COLO668 (cell line): Measurements from ENCODE around the gene TSPAN5.

Source experiments
- DNase-seq: peaks from one replicate; lab custom pipeline; 2025; ENCODE audit not compliant: unreplicated experiment; lab: John Stamatoyannopoulos, UW

Gene TSPAN5

GRCh38 chr4:98620087-98620784 is 38.2 kb downstream of the TSPAN5 start:
- no peak for DNase-seq

- DNase-seq: no peak
These were observed 39.2 kb downstream of the TSPAN5 start for GRCh38 chr4:98619180-98619579.

DNA sequence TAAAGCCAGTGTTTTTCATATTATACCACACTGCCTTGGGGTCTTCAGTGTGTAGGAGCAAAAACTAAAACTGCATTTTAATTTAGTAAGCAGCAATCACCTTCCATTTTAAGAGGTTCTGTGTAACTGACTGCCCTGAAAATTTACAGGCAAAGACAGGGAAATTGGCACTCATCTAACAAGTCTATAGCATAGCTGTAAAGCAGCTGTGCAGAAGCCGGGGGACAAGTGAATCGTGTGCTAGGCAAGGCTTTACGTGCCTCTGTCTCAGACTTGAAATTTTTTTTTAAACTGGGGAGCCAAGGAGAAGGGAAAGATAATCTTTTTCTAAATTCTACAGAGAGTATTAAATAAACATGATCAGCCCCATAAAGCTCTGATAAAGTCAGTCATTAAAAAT is 39.7 kb downstream of the TSPAN5 start:
- no peak for DNase-seq

DNA sequence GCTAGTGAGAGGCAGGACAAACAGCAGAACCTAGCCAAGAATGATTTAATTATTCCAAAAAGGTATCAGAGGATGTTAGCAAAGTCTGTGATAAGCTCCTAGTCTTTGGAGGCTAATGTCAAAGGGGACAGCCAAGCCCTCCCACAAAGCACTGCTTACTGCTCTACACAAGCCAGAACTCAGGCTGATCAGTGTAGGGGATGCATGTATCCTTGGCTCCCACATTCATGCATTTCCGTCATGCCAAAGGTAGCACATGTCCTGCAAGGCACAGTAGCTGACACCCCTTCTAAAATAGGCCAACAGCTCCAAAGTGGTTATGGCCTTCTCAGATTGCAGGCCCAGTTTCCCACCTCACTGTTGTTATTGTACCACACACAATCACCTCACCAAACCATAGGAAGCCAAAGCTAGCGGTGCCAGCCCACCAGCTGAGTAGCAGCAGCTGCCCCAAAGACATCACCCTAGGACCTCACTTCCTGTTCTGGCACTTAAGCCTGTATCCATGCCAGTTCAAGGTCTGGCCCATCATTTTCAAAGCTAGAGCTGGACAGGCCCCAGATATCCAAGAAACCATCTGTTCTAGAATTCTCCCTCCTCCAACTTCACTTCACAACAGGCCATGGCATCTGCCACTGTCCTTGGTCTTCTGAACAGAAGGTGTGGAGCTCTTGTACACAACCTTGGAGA is 40.9 kb downstream of the TSPAN5 start:
- no peak for DNase-seq

- no peak for DNase-seq
These were observed 42.4 kb downstream of the TSPAN5 start for GRCh38 chr4:98615991-98616390.

GRCh38 chr4:98614662-98615061 is 43.7 kb downstream of the TSPAN5 start:
- DNase-seq: no peak

GRCh38 chr4:98614094-98614493 is 44.3 kb downstream of the TSPAN5 start:
- no peak for DNase-seq

- no peak for DNase-seq
These were observed 44.8 kb downstream of the TSPAN5 start for GRCh38 chr4:98613453-98614075.

DNA sequence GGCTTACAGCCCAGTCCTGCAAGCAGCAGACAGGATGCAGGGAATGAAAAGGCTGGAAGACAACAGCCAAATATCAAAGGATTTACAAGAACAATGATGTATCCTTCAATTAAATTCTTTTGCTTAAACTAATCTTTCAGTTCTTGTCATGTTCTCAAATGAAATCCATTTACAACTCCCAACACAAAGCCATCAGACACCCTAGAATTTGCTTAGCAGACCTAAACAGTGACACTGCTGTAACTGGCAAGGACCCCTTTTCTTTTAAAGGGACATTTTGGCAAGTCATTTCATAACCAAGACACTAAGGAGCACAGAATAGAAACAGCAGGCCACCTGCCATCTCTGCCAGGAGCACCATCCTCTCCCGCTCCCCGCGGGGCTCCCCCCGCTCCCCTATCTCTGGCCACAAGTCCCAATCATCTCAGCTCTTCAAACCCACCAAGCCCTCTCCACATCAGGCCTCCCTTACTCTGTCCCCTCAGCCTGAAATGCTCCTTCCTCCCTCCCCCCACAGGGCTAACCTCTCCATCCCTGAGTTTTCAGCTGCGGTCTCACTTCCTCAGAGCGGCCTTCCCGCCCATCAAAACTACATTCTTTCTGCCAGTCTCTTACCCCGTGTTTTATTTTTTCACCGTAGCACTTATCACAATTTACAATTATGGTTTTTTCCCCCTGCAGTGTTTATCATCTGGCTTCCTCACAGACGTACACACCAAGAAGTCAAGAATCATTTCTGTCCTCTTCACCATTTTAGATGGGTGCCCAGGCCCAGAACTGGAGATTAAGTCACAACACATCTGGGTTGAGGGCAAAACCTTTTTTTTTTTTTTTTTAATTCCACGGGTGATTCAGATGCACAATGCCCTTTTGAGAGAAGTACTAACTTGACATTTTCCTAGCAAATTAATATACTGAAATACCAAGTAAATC is 45.8 kb downstream of the TSPAN5 start:
- DNase-seq: no peak

DNA sequence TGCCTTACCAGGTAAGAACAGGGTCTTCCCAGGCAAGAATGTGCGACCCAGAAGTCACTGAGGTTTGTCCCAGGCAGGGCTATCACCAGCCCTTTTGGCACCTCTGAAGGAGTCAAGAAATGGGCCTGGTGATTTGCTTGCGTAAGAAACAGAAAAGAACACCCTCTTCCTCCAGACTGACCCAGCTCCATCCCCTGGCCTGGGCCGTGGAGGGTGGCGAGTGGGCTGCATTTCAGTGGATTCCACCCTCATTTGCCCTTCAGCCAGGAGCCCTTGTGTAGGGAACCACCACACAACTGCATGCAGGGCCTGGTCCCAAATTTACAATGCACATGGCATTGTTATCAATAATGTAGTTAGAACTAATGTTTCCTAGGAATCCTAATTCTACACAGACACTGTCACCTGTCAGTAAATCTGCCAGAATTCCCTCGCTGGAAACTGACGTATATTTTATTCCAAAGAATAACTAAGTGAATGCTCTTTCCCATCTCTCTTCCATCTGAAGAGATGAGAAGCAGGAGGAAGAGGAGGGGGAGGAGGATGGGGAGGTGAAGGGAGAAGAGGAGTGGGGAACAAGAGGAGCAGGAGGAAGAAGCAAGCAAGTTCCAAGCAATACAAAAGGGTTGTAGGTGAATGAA is 46.6 kb downstream of the TSPAN5 start:
- DNase-seq: no peak

- DNase-seq: no peak
These were observed 47.3 kb downstream of the TSPAN5 start for GRCh38 chr4:98610926-98611676.

- no peak for DNase-seq
These were observed 48.0 kb downstream of the TSPAN5 start for GRCh38 chr4:98610431-98610830.

- DNase-seq: no peak
These were observed 48.5 kb downstream of the TSPAN5 start for GRCh38 chr4:98609934-98610333.

DNA sequence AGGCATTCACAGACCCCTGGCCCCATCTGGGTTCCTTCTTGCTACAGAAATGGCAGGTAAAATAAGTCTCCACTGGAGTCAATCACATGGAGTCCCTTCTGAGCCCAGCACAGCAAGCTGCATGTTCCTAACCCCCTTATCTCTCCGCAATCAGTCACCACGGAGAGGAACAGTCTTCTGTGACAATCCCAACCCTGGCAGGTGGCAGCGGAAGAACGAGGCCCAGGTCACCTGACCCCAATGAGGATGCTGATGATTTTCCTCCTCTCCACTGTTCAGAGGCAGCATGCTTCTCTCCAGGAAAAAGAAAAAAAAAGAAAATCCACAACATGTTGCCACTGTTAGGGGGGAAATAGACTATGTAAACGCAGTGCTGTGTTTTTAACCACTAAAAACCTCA is 50.1 kb downstream of the TSPAN5 start:
- no peak for DNase-seq

DNA sequence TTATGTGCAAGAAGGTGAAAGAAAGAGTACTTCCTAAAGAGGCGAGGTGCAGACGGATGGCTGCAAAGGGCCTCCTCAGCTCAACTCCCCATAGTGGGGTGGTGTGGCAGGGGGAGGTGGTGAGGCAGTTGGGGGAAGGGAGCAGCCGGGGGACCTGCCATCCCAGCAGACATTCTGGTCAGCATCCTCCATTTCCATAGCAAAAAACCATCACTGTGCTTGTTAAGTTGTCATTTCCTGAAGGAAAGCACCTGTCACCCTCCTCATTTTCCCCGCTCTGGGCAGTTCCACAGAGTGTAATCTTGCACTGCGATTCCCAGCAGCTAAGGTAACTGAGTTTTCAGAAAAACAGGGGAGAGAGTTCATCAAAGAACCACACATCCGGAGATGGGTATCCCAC is 51.5 kb downstream of the TSPAN5 start:
- DNase-seq: no peak

DNA sequence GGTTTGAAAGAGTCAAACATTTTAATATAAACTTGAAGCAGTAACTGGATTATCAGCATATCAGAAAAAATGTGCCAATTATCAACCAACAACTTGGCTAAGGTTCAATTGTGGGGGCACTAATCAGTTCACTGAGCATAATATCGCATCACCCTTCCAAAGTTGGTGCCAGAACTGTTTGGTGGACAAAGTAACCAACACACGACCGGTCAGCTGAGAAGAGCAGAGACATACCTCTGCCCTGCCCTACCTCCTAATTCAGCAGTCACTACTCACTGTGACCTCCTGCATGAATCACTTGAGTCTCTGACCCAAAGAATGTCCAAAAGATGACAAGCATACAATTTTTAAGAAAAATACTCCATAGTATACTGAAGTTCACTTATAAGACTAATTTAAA is 53.2 kb downstream of the TSPAN5 start:
- DNase-seq: no peak

GRCh38 chr4:98604723-98605122 is 53.7 kb downstream of the TSPAN5 start:
- DNase-seq: no peak

DNA sequence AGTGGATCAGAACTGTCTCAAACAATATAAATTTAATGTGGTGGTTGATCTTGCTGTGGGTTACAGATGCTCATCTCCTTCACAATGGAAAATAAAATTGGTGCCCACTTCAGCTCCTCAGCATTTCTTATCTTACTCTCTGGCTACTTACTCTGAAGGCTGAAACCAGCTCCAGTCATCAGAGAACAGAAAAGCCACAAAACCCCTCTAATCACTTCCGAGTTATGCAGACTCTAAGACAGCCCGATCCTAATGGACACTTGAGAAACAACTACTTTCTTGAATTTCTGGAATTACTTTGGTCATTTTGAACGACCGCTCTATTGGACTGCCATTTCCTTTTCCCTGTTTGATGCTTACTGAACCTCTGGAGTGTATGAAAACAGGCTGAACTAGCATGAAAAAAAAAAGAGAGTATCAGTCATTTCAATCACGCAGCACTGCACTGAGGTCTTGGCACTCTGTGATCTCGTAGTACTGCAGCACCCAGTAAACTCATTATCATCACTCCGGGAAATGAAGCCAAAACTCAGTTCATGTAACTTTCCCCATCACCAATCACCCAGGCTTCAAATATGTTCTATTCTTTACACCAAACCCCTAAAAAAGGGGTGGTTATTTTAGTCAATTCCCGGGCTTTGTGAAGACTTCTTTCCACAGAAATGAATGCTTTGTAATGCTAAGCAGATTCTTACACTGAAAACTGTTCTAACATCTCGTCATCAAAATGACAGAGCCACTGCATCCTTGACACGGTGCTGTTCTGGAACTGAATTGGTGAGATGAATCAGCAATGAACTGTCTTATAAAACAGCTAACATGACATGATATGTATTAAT is 54.5 kb downstream of the TSPAN5 start:
- no peak for DNase-seq

- no peak for DNase-seq
These were observed 56.1 kb downstream of the TSPAN5 start for GRCh38 chr4:98602270-98602669.
